ENCODE measurements around the gene PAX2.

The PAX2 gene

GRCh38 chr10:100858747-100859483 lies 113.5 kb downstream of the PAX2 start:
- FAIRE-seq, result no peak

GRCh38 chr10:100859484-100859763 lies 114.0 kb downstream of the PAX2 start:
- no peak for FAIRE-seq

GRCh38 chr10:100863433-100863832 lies 118.1 kb downstream of the PAX2 start:
- no peak for FAIRE-seq

GRCh38 chr10:100864036-100864885 lies 118.9 kb downstream of the PAX2 start:
- no peak for FAIRE-seq

- FAIRE-seq, result no peak
Measured at GRCh38 chr10:100864978-100865377, 119.6 kb downstream of the PAX2 start.

- FAIRE-seq, result no peak
Measured at GRCh38 chr10:100866010-100866409, 120.6 kb downstream of the PAX2 start.

- FAIRE-seq, result no peak
Measured at GRCh38 chr10:100866575-100867098, 121.3 kb downstream of the PAX2 start.

- no peak for FAIRE-seq
Measured at GRCh38 chr10:100867261-100867963, 122.0 kb downstream of the PAX2 start.

GRCh38 chr10:100868382-100868781 lies 123.0 kb downstream of the PAX2 start:
- no peak for FAIRE-seq

GRCh38 chr10:100869399-100869798 lies 124.0 kb downstream of the PAX2 start:
- FAIRE-seq, result no peak

- no peak for FAIRE-seq
Measured at GRCh38 chr10:100872034-100872791, 126.8 kb downstream of the PAX2 start.

GRCh38 chr10:100873146-100873826 lies 127.9 kb downstream of the PAX2 start:
- no peak for FAIRE-seq

GRCh38 chr10:100873827-100874326 lies 128.5 kb downstream of the PAX2 start:
- FAIRE-seq, result no peak

- no peak for FAIRE-seq
Measured at GRCh38 chr10:100874702-100875483, 129.5 kb downstream of the PAX2 start.

GRCh38 chr10:100875484-100876166 lies 130.2 kb downstream of the PAX2 start:
- FAIRE-seq, result no peak

- FAIRE-seq, result no peak
Measured at GRCh38 chr10:100876585-100877460, 131.4 kb downstream of the PAX2 start.

- FAIRE-seq, result no peak
Measured at GRCh38 chr10:100877461-100877850, 132.1 kb downstream of the PAX2 start.

GRCh38 chr10:100878291-100878910 lies 133.0 kb downstream of the PAX2 start:
- FAIRE-seq, result no peak
